ENCODE data around the gene LRP3.

DNA sequence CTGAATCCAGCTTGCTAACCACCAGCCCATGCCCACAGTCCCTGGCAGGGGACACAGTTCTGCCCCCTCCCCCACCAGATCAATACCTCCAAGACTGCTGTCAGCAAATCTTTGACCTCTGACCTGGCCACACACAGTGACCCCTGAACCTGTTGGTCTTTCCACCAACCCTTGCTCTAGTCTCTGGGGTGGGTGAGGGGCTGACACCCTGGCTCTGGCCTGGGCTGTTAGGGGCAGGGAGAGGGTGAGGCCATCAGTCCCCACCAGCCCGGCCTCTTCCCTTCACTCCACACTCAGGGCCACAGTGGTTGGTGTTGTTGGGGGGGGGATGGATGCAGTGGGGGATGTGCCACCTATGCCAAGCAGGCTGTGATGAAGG lies 53.3 kb downstream of the LRP3 start:
- TF ChIP-seq CTCF (IDR thresholded peaks at IDR 0.05; ENCODE audit: low read depth, low read length) = no peak
- TF ChIP-seq POLR2A (IDR thresholded peaks at IDR 0.05; ENCODE audit: extremely low read depth, insufficient read length) = no peak
